HCT116 (cell line): ENCODE measurements around the gene BRINP3. TPM values are rescaled to one million over a fixed set of nuclear protein-coding genes. Genes with fewer than 3 reads are reported as not detected.
"Not testable (repeated sequence)": the region's sequence is repeated elsewhere in the genome, so short reads cannot be mapped to it uniquely, and the experiment has no call there.

Experiments used
- ATAC-seq: fragments of 200-7000 bp; cut with Tn5 transposase; 2 replicates; pipeline ENCODE4 v1.9.1; 2020; ENCODE audit warnings: mild to moderate bottlenecking, moderate library complexity
- BruUV-seq: library from RNA; stranded (reverse); fragments of 400-500 nt; replicated peaks from 2 replicates; lab custom pipeline; 2021; lab: Mats Ljungman, UMichigan
- CTCF ChIA-PET: fragments of 300-600 bp; sonication (Branson Sonifier 250); formaldehyde crosslinking; loops from one replicate; lab custom pipeline; 2021; ENCODE audit warnings: antibody characterized with exemption; lab: Charles Lee
- POLR2A ChIA-PET: fragments of 300-600, 350-600 bp; sonication (Branson Sonifier 250); formaldehyde crosslinking; loops from one replicate; lab custom pipeline; 2021; ENCODE audit warnings: antibody characterized with exemption; lab: Charles Lee
- RAD21 ChIA-PET, 2 experiments: fragments of 300-600 bp; sonication (Branson Sonifier 250); formaldehyde crosslinking; loops; one replicate each; lab custom pipeline; 2023; ENCODE audit warnings: low total read pairs in 2 of 2; ENCODE audit not compliant: uncharacterized antibody in 2 of 2, unreplicated experiment in 2 of 2, low non-redundant PET in 1 of 2; lab: Charles Lee
- DNase-seq: peaks from one replicate; pipeline ENCODE4 v3.0.0-alpha.2; 2010; ENCODE audit warnings: low read depth, low spot score
- H2AFZ ChIP-seq: fragments of 200-600 bp; shearing (Covaris generic), sonication (generic); 2 replicates; pipeline ENCODE4 v1.6.1; 2017; ENCODE audit warnings: low read depth, mixed run types, mixed read lengths, antibody characterized with exemption, low read length; ENCODE audit not compliant: poor library complexity, severe bottlenecking
- H3K27ac ChIP-seq: 2 replicates; pipeline ENCODE4 v1.5.1; 2012; ENCODE audit warnings: low read depth, low read length
- H3K27me3 ChIP-seq: fragments of 200-600 bp; sonication (generic); 2 replicates; pipeline ENCODE4 v1.6.1; 2016; ENCODE audit warnings: mixed run types, low read length, mixed read lengths; ENCODE audit not compliant: insufficient read depth
- H3K36me3 ChIP-seq, 2 experiments: fragments of 200-500 bp in 1 of 2; fragments of 200-600 bp in 1 of 2; sonication (Bioruptor generic) in 1 of 2; sonication (generic) in 1 of 2; 2 replicates each; pipeline versions ENCODE4 v1.5.1 to v1.6.1; 2014 to 2016; ENCODE audit warnings: low read length in 2 of 2, inconsistent platforms in 1 of 2, mixed read lengths in 1 of 2, mixed run types in 1 of 2; ENCODE audit not compliant: insufficient read depth in 2 of 2, control insufficient read depth in 1 of 2
- H3K4me1 ChIP-seq, 2 experiments: fragments of 200-600 bp in 1 of 2; sonication (generic) in 1 of 2; 2 replicates each; pipeline versions ENCODE4 v1.5.1 to v1.6.1; 2012 to 2017; ENCODE audit warnings: low read length in 2 of 2, inconsistent platforms in 1 of 2, mild to moderate bottlenecking in 1 of 2, mixed read lengths in 1 of 2, mixed run types in 1 of 2, moderate library complexity in 1 of 2; ENCODE audit not compliant: insufficient read depth in 2 of 2, control insufficient read depth in 1 of 2
- H3K4me2 ChIP-seq: fragments of 200-600 bp; sonication (generic); 2 replicates; pipeline ENCODE4 v1.6.1; 2017; ENCODE audit warnings: mixed run types, low read length, mixed read lengths
- H3K4me3 ChIP-seq, 2 experiments: fragments of 200-600 bp in 1 of 2; sonication (generic) in 1 of 2; replicated peaks in 1 of 2; 2 replicates each; pipeline ENCODE4 v1.5.1; 2011 to 2016; ENCODE audit warnings: low read length in 2 of 2, control low read depth in 1 of 2, low read depth in 1 of 2, mild to moderate bottlenecking in 1 of 2, mixed read lengths in 1 of 2, mixed run types in 1 of 2
- H3K79me2 ChIP-seq: fragments of 200-600 bp; sonication (generic); 2 replicates; pipeline ENCODE4 v1.6.1; 2017; ENCODE audit warnings: mild to moderate bottlenecking, mixed run types, low read length, moderate library complexity, mixed read lengths; ENCODE audit not compliant: insufficient read depth
- H3K9ac ChIP-seq: fragments of 200-600 bp; sonication (generic); 2 replicates; pipeline ENCODE4 v1.6.1; 2016; ENCODE audit warnings: low read length, mixed read lengths
- H3K9me2 ChIP-seq: fragments of 200-600 bp; sonication (generic), shearing (Covaris generic); 2 replicates; pipeline ENCODE4 v1.6.1; 2017; ENCODE audit warnings: mixed run types, mild to moderate bottlenecking, moderate library complexity; ENCODE audit not compliant: insufficient read depth
- H3K9me3 ChIP-seq, 2 experiments: fragments of 200-500 bp in 1 of 2; fragments of 200-600 bp in 1 of 2; sonication (Bioruptor generic) in 1 of 2; sonication (generic) in 1 of 2; 2 replicates each; pipeline ENCODE4 v1.6.1; 2014 to 2017; ENCODE audit warnings: low read length in 2 of 2, mixed read lengths in 2 of 2, inconsistent platforms in 1 of 2, low read depth in 1 of 2, mild to moderate bottlenecking in 1 of 2, mixed run types in 1 of 2, moderate library complexity in 1 of 2; ENCODE audit not compliant: control insufficient read depth in 1 of 2, insufficient read depth in 1 of 2
- H4K20me1 ChIP-seq: fragments of 200-600 bp; sonication (generic), shearing (Covaris generic); 2 replicates; pipeline ENCODE4 v1.6.1; 2017; ENCODE audit warnings: mixed run types, mild to moderate bottlenecking, moderate library complexity; ENCODE audit not compliant: insufficient read depth
- ATF3 ChIP-seq: IDR thresholded peaks from 2 replicates; pipeline ENCODE4 v1.6.1; 2012
- CEBPB ChIP-seq: IDR thresholded peaks from 2 replicates; pipeline ENCODE4 v1.6.1; 2012; ENCODE audit warnings: low read depth
- EGR1 ChIP-seq: IDR thresholded peaks from 2 replicates; pipeline ENCODE4 v1.6.1; 2012; ENCODE audit warnings: low read depth
- EZH2 ChIP-seq: fragments of 200-600 bp; sonication (generic); IDR thresholded peaks from 2 replicates; pipeline ENCODE4 v1.6.1; 2017; ENCODE audit warnings: antibody characterized with exemption, mixed run types
- FOSL1 ChIP-seq: IDR thresholded peaks from 2 replicates; pipeline ENCODE4 v1.6.1; 2012; ENCODE audit warnings: low read depth
- JUND ChIP-seq: IDR thresholded peaks from 2 replicates; pipeline ENCODE4 v1.6.1; 2012
- MAX ChIP-seq: IDR thresholded peaks from 2 replicates; pipeline ENCODE4 v1.6.1; 2012
- POLR2A ChIP-seq: IDR thresholded peaks from 2 replicates; pipeline ENCODE4 v1.7.0; 2011; ENCODE audit warnings: borderline replicate concordance; ENCODE audit not compliant: insufficient read depth, insufficient read length; ENCODE audit errors: extremely low read depth
- POLR2AphosphoS5 ChIP-seq: IDR thresholded peaks from 2 replicates; pipeline ENCODE4 v1.6.1; 2011; ENCODE audit warnings: mild to moderate bottlenecking, low read depth, low read length, moderate library complexity
- RAD21 ChIP-seq: IDR thresholded peaks from 2 replicates; pipeline ENCODE4 v1.6.1; 2012; ENCODE audit warnings: low read depth, mild to moderate bottlenecking
- SRF ChIP-seq: IDR thresholded peaks from 2 replicates; pipeline ENCODE4 v1.6.1; 2012; ENCODE audit warnings: low read depth
- intact Hi-C: fragments of 100-400 bp; cut with micrococcal nuclease; formaldehyde crosslinking; loops from 2 replicates; pipeline ENCODE4 v1.10.0; 2022
- total RNA-seq: library from RNA; stranded (reverse); gene quantifications from one replicate; pipeline ENCODE4 v1.2.1, GENCODE V29; 2021; ENCODE audit not compliant: unreplicated experiment
- TF ChIP-seq, protein P1 (sequence below), 3 experiments: fragments of 200-600 bp in 1 of 3; sonication (generic) in 1 of 3; IDR thresholded peaks in 2 of 3; conservative IDR thresholded peaks in 1 of 3; 2 replicates each; pipeline ENCODE4 v1.5.1; 2012 to 2017; ENCODE audit warnings: low read depth in 2 of 3, low read length in 2 of 3, antibody characterized with exemption in 1 of 3, borderline replicate concordance in 1 of 3, control low read depth in 1 of 3, mild to moderate bottlenecking in 1 of 3, mixed read lengths in 1 of 3, mixed run types in 1 of 3, moderate library complexity in 1 of 3; ENCODE audit not compliant: insufficient read depth in 1 of 3
- TF ChIP-seq, protein P2 (sequence below): IDR thresholded peaks from 2 replicates; pipeline ENCODE4 v1.6.1; 2011; ENCODE audit warnings: mild to moderate bottlenecking, low read length, moderate library complexity; ENCODE audit not compliant: insufficient replicate concordance; ENCODE audit errors: extremely low read depth

Gene BRINP3
- total RNA-seq, 1 experiment from 2014 or later: not detected

GRCh38 chr1:190507357-190507756 lies 29.7 kb upstream of the BRINP3 start:
- no peaks in the 10 kb centered on the region for H3K79me2 ChIP-seq
- peak overlapping the region; percentile 74 for H2AFZ ChIP-seq
- ATAC-seq (no peak), DNase-seq (no peak)
- no peak for TF ChIP-seq MAX
- no peak for TF ChIP-seq EZH2
- no peak for TF ChIP-seq SRF
- TF ChIP-seq POLR2AphosphoS5: no peak
- TF ChIP-seq EGR1: no peak
- no peak for TF ChIP-seq JUND
- TF ChIP-seq CEBPB: no peak
- TF ChIP-seq RAD21: no peak
- no peak for TF ChIP-seq POLR2A
- no peak for TF ChIP-seq FOSL1
- TF ChIP-seq, protein P1, sequence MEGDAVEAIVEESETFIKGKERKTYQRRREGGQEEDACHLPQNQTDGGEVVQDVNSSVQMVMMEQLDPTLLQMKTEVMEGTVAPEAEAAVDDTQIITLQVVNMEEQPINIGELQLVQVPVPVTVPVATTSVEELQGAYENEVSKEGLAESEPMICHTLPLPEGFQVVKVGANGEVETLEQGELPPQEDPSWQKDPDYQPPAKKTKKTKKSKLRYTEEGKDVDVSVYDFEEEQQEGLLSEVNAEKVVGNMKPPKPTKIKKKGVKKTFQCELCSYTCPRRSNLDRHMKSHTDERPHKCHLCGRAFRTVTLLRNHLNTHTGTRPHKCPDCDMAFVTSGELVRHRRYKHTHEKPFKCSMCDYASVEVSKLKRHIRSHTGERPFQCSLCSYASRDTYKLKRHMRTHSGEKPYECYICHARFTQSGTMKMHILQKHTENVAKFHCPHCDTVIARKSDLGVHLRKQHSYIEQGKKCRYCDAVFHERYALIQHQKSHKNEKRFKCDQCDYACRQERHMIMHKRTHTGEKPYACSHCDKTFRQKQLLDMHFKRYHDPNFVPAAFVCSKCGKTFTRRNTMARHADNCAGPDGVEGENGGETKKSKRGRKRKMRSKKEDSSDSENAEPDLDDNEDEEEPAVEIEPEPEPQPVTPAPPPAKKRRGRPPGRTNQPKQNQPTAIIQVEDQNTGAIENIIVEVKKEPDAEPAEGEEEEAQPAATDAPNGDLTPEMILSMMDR (IDR thresholded peaks at IDR 0.05 in 2 of 3, conservative IDR thresholded peaks at IDR 0.05 in 1 of 3; ENCODE audit: borderline replicate concordance in 1 of 3, insufficient read depth in 1 of 3, low read depth in 2 of 3, low read length in 2 of 3): no peak
- TF ChIP-seq ATF3: no peak
- TF ChIP-seq, protein P2, sequence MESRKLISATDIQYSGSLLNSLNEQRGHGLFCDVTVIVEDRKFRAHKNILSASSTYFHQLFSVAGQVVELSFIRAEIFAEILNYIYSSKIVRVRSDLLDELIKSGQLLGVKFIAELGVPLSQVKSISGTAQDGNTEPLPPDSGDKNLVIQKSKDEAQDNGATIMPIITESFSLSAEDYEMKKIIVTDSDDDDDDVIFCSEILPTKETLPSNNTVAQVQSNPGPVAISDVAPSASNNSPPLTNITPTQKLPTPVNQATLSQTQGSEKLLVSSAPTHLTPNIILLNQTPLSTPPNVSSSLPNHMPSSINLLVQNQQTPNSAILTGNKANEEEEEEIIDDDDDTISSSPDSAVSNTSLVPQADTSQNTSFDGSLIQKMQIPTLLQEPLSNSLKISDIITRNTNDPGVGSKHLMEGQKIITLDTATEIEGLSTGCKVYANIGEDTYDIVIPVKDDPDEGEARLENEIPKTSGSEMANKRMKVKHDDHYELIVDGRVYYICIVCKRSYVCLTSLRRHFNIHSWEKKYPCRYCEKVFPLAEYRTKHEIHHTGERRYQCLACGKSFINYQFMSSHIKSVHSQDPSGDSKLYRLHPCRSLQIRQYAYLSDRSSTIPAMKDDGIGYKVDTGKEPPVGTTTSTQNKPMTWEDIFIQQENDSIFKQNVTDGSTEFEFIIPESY: no peak
- H3K9me3 ChIP-seq: no peaks in the 10 kb centered on the region
- RAD21 ChIA-PET: no interaction called here
- no peaks in the 10 kb centered on the region for H3K9me2 ChIP-seq
- no peak overlapping the region for H3K27ac ChIP-seq
- H3K4me1 ChIP-seq: no peaks in the 10 kb centered on the region
- no peaks in the 10 kb centered on the region for H4K20me1 ChIP-seq
- CTCF ChIA-PET: no interaction called here
- POLR2A ChIA-PET: no interaction called here
- H3K9ac ChIP-seq: no peak overlapping the region
- H3K27me3 ChIP-seq: no peaks in the 10 kb centered on the region
- H3K36me3 ChIP-seq: no peaks in the 10 kb centered on the region
- intact Hi-C loops: no loop called here
- BruUV-seq: no TSS peak
- no peak overlapping the region for H3K4me3 ChIP-seq
- H3K4me2 ChIP-seq: no peak overlapping the region

- H3K4me3 ChIP-seq, H4K20me1 ChIP-seq, H3K9me3 ChIP-seq, RAD21 ChIA-PET, DNase-seq, H3K9me2 ChIP-seq, H3K4me1 ChIP-seq, H3K27ac ChIP-seq, POLR2A ChIA-PET, H3K27me3 ChIP-seq, CTCF ChIA-PET, H2AFZ ChIP-seq, H3K36me3 ChIP-seq, H3K9ac ChIP-seq, BruUV-seq, H3K79me2 ChIP-seq, intact Hi-C loops, H3K4me2 ChIP-seq, ATAC-seq: not testable (repeated sequence)
These were observed 26.9 kb upstream of the BRINP3 start for GRCh38 chr1:190504539-190504938.
